Neural progenitor cell (in vitro differentiated cells): ENCODE data around the gene EMC8.

ENCODE experiments used
- CTCF ChIP-seq: fragments of 200-600 bp; sonication (generic); IDR thresholded peaks from 2 replicates; pipeline ENCODE4 v1.5.1; 2017; ENCODE audit warnings: antibody characterized with exemption, mild to moderate bottlenecking
- EZH2phosphoT487 ChIP-seq: fragments of 200-600 bp; sonication (generic); IDR thresholded peaks from 2 replicates; pipeline ENCODE4 v1.6.1; 2017; ENCODE audit warnings: antibody characterized with exemption

- no peak for TF ChIP-seq CTCF
- no peak for TF ChIP-seq EZH2phosphoT487
Measured at GRCh38 chr16:85753559-85753958, 45.8 kb downstream of the EMC8 start.
